A673 (cell line): ENCODE data around the gene ZNF716. TPM values are rescaled to one million over a fixed set of nuclear protein-coding genes. Genes with fewer than 3 reads are reported as not detected.

Experiments used
- BruUV-seq: library from RNA; stranded (reverse); fragments of 400-500 nt; replicated peaks from 2 replicates; lab custom pipeline; 2021; lab: Mats Ljungman, UMichigan
- CTCF ChIA-PET: fragments of 300-600 bp; sonication (Branson Sonifier 250); formaldehyde crosslinking; loops from one replicate; lab custom pipeline; 2022; ENCODE audit warnings: antibody characterized with exemption; lab: Charles Lee
- POLR2A ChIA-PET: fragments of 300-600 bp; sonication (Branson Sonifier 250); formaldehyde crosslinking; loops from one replicate; lab custom pipeline; 2022; ENCODE audit warnings: antibody characterized with exemption; ENCODE audit not compliant: low non-redundant PET; lab: Charles Lee
- DNase-seq: peaks from one replicate; pipeline ENCODE4 v3.0.0-alpha.2; 2015; ENCODE audit warnings: low spot score
- H3K27ac ChIP-seq: fragments of 200-600 bp; sonication (generic); 2 replicates; pipeline ENCODE4 v1.5.1; 2016; ENCODE audit warnings: mixed run types, low read depth, mild to moderate bottlenecking, mixed read lengths, antibody characterized with exemption, low read length; ENCODE audit not compliant: poor library complexity, severe bottlenecking
- H3K27me3 ChIP-seq: fragments of 200-600 bp; sonication (generic); replicated peaks from 2 replicates; pipeline ENCODE4 v1.6.1; 2017; ENCODE audit warnings: mixed run types, low read depth, mild to moderate bottlenecking, mixed read lengths, antibody characterized with exemption, low read length; ENCODE audit not compliant: insufficient read depth, poor library complexity
- H3K36me3 ChIP-seq: fragments of 200-600 bp; sonication (generic); 2 replicates; pipeline ENCODE4 v1.6.1; 2016; ENCODE audit warnings: mixed run types, mild to moderate bottlenecking, mixed read lengths, antibody characterized with exemption, low read length; ENCODE audit not compliant: insufficient read depth, poor library complexity, severe bottlenecking
- H3K4me1 ChIP-seq: fragments of 200-600 bp; sonication (generic); 2 replicates; pipeline ENCODE4 v1.6.1; 2017; ENCODE audit warnings: mixed run types, mild to moderate bottlenecking, mixed read lengths, antibody characterized with exemption, low read length; ENCODE audit not compliant: insufficient read depth, poor library complexity, severe bottlenecking
- H3K4me3 ChIP-seq: fragments of 200-600 bp; sonication (generic); 2 replicates; pipeline ENCODE4 v1.5.1; 2016; ENCODE audit warnings: low read depth, mixed run types, mild to moderate bottlenecking, mixed read lengths, low read length; ENCODE audit not compliant: poor library complexity, severe bottlenecking
- H3K9me3 ChIP-seq: fragments of 200-600 bp; sonication (generic); 2 replicates; pipeline ENCODE4 v1.6.1; 2016; ENCODE audit warnings: mixed run types, low read depth, mild to moderate bottlenecking, mixed read lengths, antibody characterized with exemption, low read length; ENCODE audit not compliant: poor library complexity, severe bottlenecking
- CTCF ChIP-seq: fragments of 300-800, 200-600 bp; sonication (generic); conservative IDR thresholded peaks from 2 replicates; pipeline ENCODE4 v1.5.1; 2017; ENCODE audit warnings: low read depth, mild to moderate bottlenecking, antibody characterized with exemption, low read length, moderate library complexity, mixed read lengths
- EZH2 ChIP-seq: fragments of 200-600 bp; sonication (generic); IDR thresholded peaks from 2 replicates; pipeline ENCODE4 v1.6.1; 2017; ENCODE audit warnings: borderline replicate concordance, low read depth, mild to moderate bottlenecking, mixed read lengths, antibody characterized with exemption, low read length; ENCODE audit not compliant: poor library complexity, severe bottlenecking
- intact Hi-C: fragments of 100-400 bp; cut with micrococcal nuclease; formaldehyde crosslinking; loops from one replicate; pipeline ENCODE4 v1.10.0; 2022; ENCODE audit not compliant: unreplicated experiment
- total RNA-seq: library from RNA; stranded (reverse); gene quantifications from 2 replicates; pipeline ENCODE4 v1.2.3, GENCODE V29; 2021

Gene ZNF716
- total RNA-seq, 1 experiment from 2014 or later = not detected

DNA sequence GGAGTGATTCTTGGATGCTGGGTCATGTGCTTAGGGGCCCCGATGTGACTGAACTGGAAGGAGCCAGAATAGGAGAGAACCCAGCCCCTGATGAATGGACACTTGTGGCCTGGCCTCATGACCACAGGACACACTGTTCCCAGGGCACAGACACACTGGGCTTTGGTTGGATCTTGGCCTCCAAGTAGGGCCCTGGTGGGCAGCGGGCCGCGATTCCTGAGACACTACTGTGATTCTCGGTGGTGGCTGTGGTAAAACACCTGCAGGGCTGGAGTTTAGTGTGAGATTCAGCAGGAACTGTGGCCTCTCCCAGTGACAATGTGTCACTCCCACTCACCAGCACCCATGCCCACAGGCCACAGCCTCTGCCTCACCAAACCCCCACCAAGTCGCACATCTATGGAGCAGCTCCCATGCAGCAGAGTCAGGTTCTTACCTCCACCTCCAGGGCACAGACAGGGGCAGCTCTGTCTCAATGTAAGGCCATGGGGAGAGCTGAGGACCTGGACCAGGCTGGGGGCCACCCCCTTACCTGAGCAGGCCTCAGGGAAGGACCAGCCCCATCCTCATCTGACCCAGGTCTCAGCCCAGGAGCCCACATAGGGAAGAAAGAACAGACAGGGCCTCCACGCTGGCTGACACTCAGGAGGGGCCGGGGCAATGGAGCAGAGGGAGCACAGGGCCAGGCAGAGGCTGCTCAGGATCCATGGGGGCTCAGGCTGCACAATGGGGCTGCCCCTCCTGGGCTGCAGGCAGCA is 33.2 kb upstream of the ZNF716 start:
- no TSS peak for BruUV-seq
- Histone ChIP-seq H3K27me3 (no peaks in the 10 kb centered on the region), H3K27ac (no peak overlapping the region), H3K9me3 (peaks cover 51% of the 10 kb centered on the region), H3K36me3 (no peaks in the 10 kb centered on the region), H3K4me3 (no peak overlapping the region), H3K4me1 (no peaks in the 10 kb centered on the region)
- DNase-seq = no peak
- CTCF ChIA-PET = no interaction called here
- no peak for TF ChIP-seq CTCF
- POLR2A ChIA-PET = no interaction called here
- intact Hi-C loops = no loop called here

GRCh38 chr7:57417736-57418135 is 32.2 kb upstream of the ZNF716 start:
- Histone ChIP-seq H3K27ac (no peak overlapping the region), H3K4me1 (no peaks in the 10 kb centered on the region), H3K27me3 (no peaks in the 10 kb centered on the region), H3K36me3 (no peaks in the 10 kb centered on the region), H3K4me3 (no peak overlapping the region), H3K9me3 (peaks cover 43% of the 10 kb centered on the region)
- ChIA-PET POLR2A (no interaction called here), CTCF (no interaction called here)
- no TSS peak for BruUV-seq
- intact Hi-C loops = no loop called here
- no peak for DNase-seq
- TF ChIP-seq CTCF = no peak
- TF ChIP-seq EZH2 = no peak

DNA sequence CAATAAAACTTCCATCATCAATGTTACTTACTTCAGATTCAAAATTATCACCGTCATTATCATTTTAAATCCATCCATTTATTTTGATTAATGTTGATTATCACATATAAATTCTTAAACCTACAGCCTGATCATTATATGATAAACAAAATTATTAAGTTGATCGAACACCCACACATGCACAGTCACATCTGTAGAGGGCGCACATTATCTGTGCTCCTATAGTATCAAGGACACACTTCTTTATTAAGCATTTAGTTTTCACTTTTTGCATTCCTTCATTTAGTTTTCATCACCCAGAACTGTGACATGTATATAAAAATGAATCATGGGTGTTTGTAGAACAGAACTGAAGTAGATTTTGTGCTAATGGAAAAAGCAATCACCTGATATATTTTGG is 26.2 kb upstream of the ZNF716 start:
- no peaks in the 10 kb centered on the region for H3K36me3 ChIP-seq
- TF ChIP-seq CTCF = no peak
- TF ChIP-seq EZH2 = no peak
- no peaks in the 10 kb centered on the region for H3K4me1 ChIP-seq
- DNase-seq = no peak
- H3K9me3 ChIP-seq = peaks cover 22% of the 10 kb centered on the region
- intact Hi-C loops = no loop called here
- no peak overlapping the region for H3K4me3 ChIP-seq
- H3K27me3 ChIP-seq = no peaks in the 10 kb centered on the region
- no peak overlapping the region for H3K27ac ChIP-seq
- ChIA-PET POLR2A (no interaction called here), CTCF (no interaction called here)
- no TSS peak for BruUV-seq
